Peyer's patch (tissue), 4 donors: ENCODE data around the gene KDM2A. TPM values are rescaled to one million over a fixed set of nuclear protein-coding genes. Genes with fewer than 3 reads are reported as not detected.
"Not testable (repeated sequence)": the region's sequence is repeated elsewhere in the genome, so short reads cannot be mapped to it uniquely, and the experiment has no call there.

Experiments used
- DNase-seq, 3 donors: peaks; one replicate each; pipeline ENCODE4 v3.0.0-alpha.2; 2017 to 2019
- H3K27ac ChIP-seq, 4 donors: fragments of 200-600 bp; sonication (generic); one replicate each; pipeline ENCODE4 v1.5.1; 2016 to 2019
- H3K27me3 ChIP-seq, 2 donors: fragments of 200-600 bp; sonication (generic); one replicate each; pipeline ENCODE4 v1.5.1; 2019
- H3K36me3 ChIP-seq, 3 donors: fragments of 200-600 bp; sonication (generic); one replicate each; pipeline ENCODE4 v1.5.1; 2016 to 2019
- H3K4me1 ChIP-seq, 4 donors: fragments of 200-600 bp; sonication (generic); one replicate each; pipeline ENCODE4 v1.5.1; 2016 to 2019
- H3K4me3 ChIP-seq, 4 donors: fragments of 200-600 bp; sonication (generic); 1 replicate in 3 of 4; 2 replicates in 1 of 4; pipeline ENCODE4 v1.5.1; 2016 to 2019; ENCODE audit warnings: mild to moderate bottlenecking in 1 of 4
- H3K9me3 ChIP-seq, 4 donors: fragments of 200-600 bp; sonication (generic); one replicate each; pipeline ENCODE4 v1.5.1; 2016 to 2019; ENCODE audit warnings: mild to moderate bottlenecking in 1 of 4
- CTCF ChIP-seq, 6 experiments: fragments of 450-650 bp in 4 of 6; fragments of 200-600 bp in 2 of 6; sonication (generic) in 1 of 6; IDR thresholded peaks; one replicate each; pipeline ENCODE4 v1.5.1; 2017 to 2019; ENCODE audit warnings: antibody characterized with exemption in 6 of 6, mild to moderate bottlenecking in 3 of 6, moderate library complexity in 1 of 6
- POLR2A ChIP-seq, 2 donors: fragments of 450-650 bp; IDR thresholded peaks; one replicate each; pipeline ENCODE4 v1.5.1; 2017; ENCODE audit warnings: antibody characterized with exemption in 2 of 2, mild to moderate bottlenecking in 2 of 2, moderate library complexity in 2 of 2
- total RNA-seq, 4 donors: library from RNA; depleted of rRNA; stranded (reverse); fragments of >200 nt; gene quantifications; one replicate each; pipeline ENCODE4 v1.1.0, GENCODE V29; 2016

Gene KDM2A
- total RNA-seq, 4 donors from 2014 or later, result 76.7 to 225 (median 105) TPM

GRCh38 chr11:67163006-67163405 is 43.9 kb downstream of the KDM2A start:
- TF ChIP-seq POLR2A (IDR thresholded peaks at IDR 0.05) (no peak), CTCF (IDR thresholded peaks at IDR 0.05) (no peak)
- H3K4me1 ChIP-seq, result peaks cover 0 to 4% (median 0%) of the 10 kb centered on the region in 4 donors
- no peak overlapping the region for H3K27ac ChIP-seq
- H3K9me3 ChIP-seq, result no peaks in the 10 kb centered on the region
- H3K4me3 ChIP-seq, result no peak overlapping the region
- no peaks in the 10 kb centered on the region for H3K36me3 ChIP-seq
- no peaks in the 10 kb centered on the region for H3K27me3 ChIP-seq
- DNase-seq, result no peak

DNA sequence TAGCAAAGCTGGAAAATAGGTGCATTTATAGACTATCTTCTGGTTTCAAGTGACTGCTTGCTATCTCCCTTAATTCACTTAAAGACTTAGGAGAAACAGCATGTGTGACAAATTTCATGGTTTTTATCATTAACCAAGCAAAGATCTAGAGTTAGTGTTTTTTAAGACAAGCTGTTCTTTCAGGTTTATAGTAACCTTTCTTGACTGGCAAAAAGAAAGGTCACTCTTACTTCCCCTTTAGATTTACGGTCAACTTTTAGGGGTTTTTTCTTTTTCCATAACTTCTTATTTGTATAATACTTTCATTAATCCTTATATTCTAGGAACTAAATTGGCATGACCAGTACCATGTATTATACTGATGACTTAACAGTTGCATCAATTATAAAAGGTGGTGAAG is 46.6 kb downstream of the KDM2A start:
- H3K36me3 ChIP-seq, result no peaks in the 10 kb centered on the region
- peaks cover 0 to 6% (median 0%) of the 10 kb centered on the region in 4 donors for H3K4me1 ChIP-seq
- DNase-seq, result no peak
- H3K27ac ChIP-seq, result no peak overlapping the region
- no peak overlapping the region for H3K4me3 ChIP-seq
- TF ChIP-seq POLR2A (IDR thresholded peaks at IDR 0.05) (no peak), CTCF (IDR thresholded peaks at IDR 0.05) (no peak)
- H3K27me3 ChIP-seq, result no peaks in the 10 kb centered on the region
- H3K9me3 ChIP-seq, result no peaks in the 10 kb centered on the region

GRCh38 chr11:67167091-67167490 is 48.0 kb downstream of the KDM2A start:
- DNase-seq, result no peak
- no peaks in the 10 kb centered on the region for H3K36me3 ChIP-seq
- H3K27me3 ChIP-seq, result no peaks in the 10 kb centered on the region
- TF ChIP-seq CTCF (IDR thresholded peaks at IDR 0.05), result no peak
- no peak for TF ChIP-seq POLR2A (IDR thresholded peaks at IDR 0.05)
- no peaks in the 10 kb centered on the region for H3K9me3 ChIP-seq
- H3K4me1 ChIP-seq, result peaks cover 0 to 6% (median 0%) of the 10 kb centered on the region in 4 donors
- H3K4me3 ChIP-seq, result no peak overlapping the region
- no peak overlapping the region for H3K27ac ChIP-seq

DNA sequence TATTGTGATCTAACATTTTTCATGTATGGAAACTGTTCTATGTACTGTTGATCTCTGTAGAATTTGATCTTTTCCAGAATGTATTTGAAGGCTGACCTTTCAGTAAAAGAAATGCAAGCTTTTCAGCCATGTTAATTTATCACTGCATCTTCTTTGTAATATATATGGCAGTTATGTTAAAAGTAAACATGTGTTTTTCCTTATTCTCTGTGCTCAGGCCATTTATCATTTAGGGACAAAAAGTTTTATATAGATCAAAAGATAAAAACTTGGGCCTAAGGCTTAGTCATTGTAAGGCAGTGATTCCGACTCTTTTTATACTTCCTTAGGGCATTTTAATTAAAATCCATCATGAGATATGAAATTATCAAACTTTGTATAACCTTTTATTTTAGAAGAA is 48.7 kb downstream of the KDM2A start:
- no peak for DNase-seq
- Histone ChIP-seq H3K36me3 (no peaks in the 10 kb centered on the region), H3K27me3 (no peaks in the 10 kb centered on the region), H3K27ac (no peak overlapping the region), H3K4me1 (peaks cover 0 to 6% (median 0%) of the 10 kb centered on the region in 4 donors), H3K4me3 (no peak overlapping the region), H3K9me3 (no peaks in the 10 kb centered on the region)
- TF ChIP-seq CTCF (IDR thresholded peaks at IDR 0.05), result no peak
- no peak for TF ChIP-seq POLR2A (IDR thresholded peaks at IDR 0.05)

DNA sequence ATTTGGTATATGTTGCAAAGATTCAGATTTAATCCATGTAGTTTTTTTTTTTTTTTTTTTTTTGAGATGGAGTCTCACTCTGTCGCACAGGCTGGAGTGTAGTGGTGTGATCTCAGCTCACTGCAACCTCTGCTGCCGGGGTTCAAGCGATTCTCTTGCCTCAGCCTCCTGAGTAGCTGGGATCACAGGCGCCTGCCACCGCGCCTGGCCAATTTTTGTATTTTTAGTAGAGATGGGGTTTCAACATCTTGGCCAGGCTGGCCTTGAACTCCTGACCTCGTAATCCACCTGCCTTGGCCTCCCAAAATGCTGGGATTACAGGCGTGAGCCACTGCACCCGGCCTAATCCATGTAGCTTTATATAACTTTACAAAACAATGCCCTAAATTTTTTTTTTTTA is 49.8 kb downstream of the KDM2A start:
- not testable (repeated sequence) for H3K4me1 ChIP-seq, H3K36me3 ChIP-seq, H3K27me3 ChIP-seq, H3K4me3 ChIP-seq, DNase-seq, H3K9me3 ChIP-seq, H3K27ac ChIP-seq

GRCh38 chr11:67174311-67174710 is 55.2 kb downstream of the KDM2A start:
- Histone ChIP-seq H3K4me1 (no peaks in the 10 kb centered on the region), H3K36me3 (no peaks in the 10 kb centered on the region), H3K27ac (no peak overlapping the region), H3K4me3 (no peak overlapping the region), H3K9me3 (no peaks in the 10 kb centered on the region), H3K27me3 (no peaks in the 10 kb centered on the region)
- TF ChIP-seq CTCF (IDR thresholded peaks at IDR 0.05) (no peak), POLR2A (IDR thresholded peaks at IDR 0.05) (no peak)
- DNase-seq, result no peak
